Measurements from ENCODE around the gene PTGES3L. TPM values are rescaled to one million over a fixed set of nuclear protein-coding genes. Genes with fewer than 3 reads are reported as not detected.

The PTGES3L gene
- 6.6 TPM for polyA plus RNA-seq (2012; ENCODE audit: insufficient read depth, insufficient read length)

GRCh38 chr17:42979511-42980273 lies at the start of gene PTGES3L:
PTGES3L (minus strand) TSS chr17:42980080; CDS start chr17:42980053, 27 bp downstream.
- peak; percentile 60 for DNase-seq (ENCODE audit: low read depth, low spot score)
- H3K4me3 ChIP-seq (ENCODE audit: low read length), result peak within 1 kb of the TSS; percentile 87

GRCh38 chr17:43028221-43028861 lies 48.5 kb upstream of the PTGES3L start:
- H3K4me3 ChIP-seq (ENCODE audit: low read length), result no peak overlapping the region
- no peak for DNase-seq (ENCODE audit: low read depth, low spot score)

GRCh38 chr17:43027091-43028032 lies 47.5 kb upstream of the PTGES3L start:
- H3K4me3 ChIP-seq (ENCODE audit: low read length), result no peak overlapping the region
- no peak for DNase-seq (ENCODE audit: low read depth, low spot score)

GRCh38 chr17:43026595-43026994 lies 46.7 kb upstream of the PTGES3L start:
- no peak for DNase-seq (ENCODE audit: low read depth, low spot score)
- H3K4me3 ChIP-seq (ENCODE audit: low read length), result no peak overlapping the region

- H3K4me3 ChIP-seq (ENCODE audit: low read length), result no peak overlapping the region
- no peak for DNase-seq (ENCODE audit: low read depth, low spot score)
These were observed 46.1 kb upstream of the PTGES3L start for GRCh38 chr17:43025766-43026537.

GRCh38 chr17:43025290-43025657 lies 45.4 kb upstream of the PTGES3L start:
- DNase-seq (ENCODE audit: low read depth, low spot score), result no peak
- H3K4me3 ChIP-seq (ENCODE audit: low read length), result peak overlapping the region; percentile 35

GRCh38 chr17:43024407-43025289 lies 44.8 kb upstream of the PTGES3L start, which contains the start of gene RND2:
RND2 (plus strand) TSS chr17:43025231; CDS start chr17:43025348, 117 bp downstream.
- peak; percentile 82 for DNase-seq (ENCODE audit: low read depth, low spot score)
- peak within 1 kb of the TSS; percentile 73 for H3K4me3 ChIP-seq (ENCODE audit: low read length)

- peak within 1 kb of the TSS; percentile 91 for H3K4me3 ChIP-seq (ENCODE audit: low read length)
- DNase-seq (ENCODE audit: low read depth, low spot score), result no peak
These were observed 42.0 kb upstream of the PTGES3L start, which contains the start of gene VAT1 for GRCh38 chr17:43021741-43022512. VAT1 (minus strand) TSS chr17:43022385; CDS start chr17:43022322, 63 bp downstream.

- no peak for DNase-seq (ENCODE audit: low read depth, low spot score)
- peak overlapping the region; percentile 91 for H3K4me3 ChIP-seq (ENCODE audit: low read length)
These were observed 41.2 kb upstream of the PTGES3L start for GRCh38 chr17:43020789-43021740.

GRCh38 chr17:43020030-43020621 lies 40.2 kb upstream of the PTGES3L start:
- H3K4me3 ChIP-seq (ENCODE audit: low read length), result peak overlapping the region; percentile 36
- no peak for DNase-seq (ENCODE audit: low read depth, low spot score)

GRCh38 chr17:43019418-43019817 lies 39.5 kb upstream of the PTGES3L start:
- H3K4me3 ChIP-seq (ENCODE audit: low read length), result peak overlapping the region; percentile 36
- DNase-seq (ENCODE audit: low read depth, low spot score), result no peak

GRCh38 chr17:43018932-43019331 lies 39.1 kb upstream of the PTGES3L start:
- peak; percentile 95 for DNase-seq (ENCODE audit: low read depth, low spot score)
- H3K4me3 ChIP-seq (ENCODE audit: low read length), result peak overlapping the region; percentile 36

GRCh38 chr17:43018008-43018853 lies 38.4 kb upstream of the PTGES3L start:
- DNase-seq (ENCODE audit: low read depth, low spot score), result peak; percentile 81
- peak overlapping the region; percentile 29 for H3K4me3 ChIP-seq (ENCODE audit: low read length)

- DNase-seq (ENCODE audit: low read depth, low spot score), result no peak
- H3K4me3 ChIP-seq (ENCODE audit: low read length), result no peak overlapping the region
These were observed 36.3 kb upstream of the PTGES3L start for GRCh38 chr17:43016216-43016615.

- no peak for DNase-seq (ENCODE audit: low read depth, low spot score)
- H3K4me3 ChIP-seq (ENCODE audit: low read length), result no peak overlapping the region
These were observed 35.7 kb upstream of the PTGES3L start for GRCh38 chr17:43015579-43015978.
